Measurements from ENCODE around the gene SLC25A23.

SLC25A23 gene

DNA sequence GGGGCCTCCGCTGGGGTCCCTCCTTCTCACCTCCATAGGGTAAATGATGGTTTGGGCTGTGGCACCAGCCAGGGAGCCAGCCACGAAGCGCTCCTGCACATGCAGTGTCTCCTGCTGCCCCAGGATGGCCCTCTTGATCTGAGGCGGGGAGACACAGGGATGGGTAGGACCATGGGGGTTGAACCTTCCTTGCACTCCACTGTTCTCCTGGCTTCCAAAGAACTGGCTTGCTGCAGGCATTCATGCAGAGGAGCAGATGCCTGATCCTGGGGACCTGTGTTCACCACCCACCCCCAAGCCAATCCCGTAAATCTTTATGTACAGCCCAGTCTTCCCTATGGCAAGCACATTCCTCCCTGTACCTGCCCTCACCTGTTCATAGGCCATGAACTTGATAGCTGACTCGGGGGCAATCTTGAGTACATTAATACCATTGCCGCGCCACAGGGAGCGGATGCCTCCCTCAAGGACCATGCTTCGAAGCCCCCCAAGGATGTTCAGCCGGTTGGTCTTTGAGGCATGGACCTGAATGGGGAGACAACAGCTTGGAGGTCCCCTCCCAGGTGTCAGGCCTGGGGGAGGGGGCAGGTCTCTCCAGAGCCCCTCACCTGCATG, 5.5 kb downstream of the SLC25A23 start:
- peaks cover 9% of the 10 kb centered on the region for H3K4me1 ChIP-seq (ENCODE audit: low read depth, poor library complexity, severe bottlenecking)
- no peaks in the 10 kb centered on the region for H3K79me2 ChIP-seq (ENCODE audit: insufficient read depth, low read depth)
- H4K20me1 ChIP-seq (ENCODE audit: insufficient read depth), result no peaks in the 10 kb centered on the region
- H3K4me3 ChIP-seq (IDR thresholded peaks at IDR 0.05; ENCODE audit: insufficient read depth, low read depth, low read length), result no peak overlapping the region
- no peak overlapping the region for H2AFZ ChIP-seq (ENCODE audit: low read depth)
- H3K27ac ChIP-seq, result no peak overlapping the region
- H3K9ac ChIP-seq, result no peak overlapping the region
- no peak overlapping the region for H3K4me2 ChIP-seq
- H3K27me3 ChIP-seq (ENCODE audit: insufficient read depth, low read depth), result no peaks in the 10 kb centered on the region
- TF ChIP-seq, protein P1, sequence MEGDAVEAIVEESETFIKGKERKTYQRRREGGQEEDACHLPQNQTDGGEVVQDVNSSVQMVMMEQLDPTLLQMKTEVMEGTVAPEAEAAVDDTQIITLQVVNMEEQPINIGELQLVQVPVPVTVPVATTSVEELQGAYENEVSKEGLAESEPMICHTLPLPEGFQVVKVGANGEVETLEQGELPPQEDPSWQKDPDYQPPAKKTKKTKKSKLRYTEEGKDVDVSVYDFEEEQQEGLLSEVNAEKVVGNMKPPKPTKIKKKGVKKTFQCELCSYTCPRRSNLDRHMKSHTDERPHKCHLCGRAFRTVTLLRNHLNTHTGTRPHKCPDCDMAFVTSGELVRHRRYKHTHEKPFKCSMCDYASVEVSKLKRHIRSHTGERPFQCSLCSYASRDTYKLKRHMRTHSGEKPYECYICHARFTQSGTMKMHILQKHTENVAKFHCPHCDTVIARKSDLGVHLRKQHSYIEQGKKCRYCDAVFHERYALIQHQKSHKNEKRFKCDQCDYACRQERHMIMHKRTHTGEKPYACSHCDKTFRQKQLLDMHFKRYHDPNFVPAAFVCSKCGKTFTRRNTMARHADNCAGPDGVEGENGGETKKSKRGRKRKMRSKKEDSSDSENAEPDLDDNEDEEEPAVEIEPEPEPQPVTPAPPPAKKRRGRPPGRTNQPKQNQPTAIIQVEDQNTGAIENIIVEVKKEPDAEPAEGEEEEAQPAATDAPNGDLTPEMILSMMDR (conservative IDR thresholded peaks at IDR 0.05; ENCODE audit: low read depth, low read length), result no peak
- H3K36me3 ChIP-seq (ENCODE audit: insufficient read depth), result no peaks in the 10 kb centered on the region; the same call in 1 of the 2 replicates

DNA sequence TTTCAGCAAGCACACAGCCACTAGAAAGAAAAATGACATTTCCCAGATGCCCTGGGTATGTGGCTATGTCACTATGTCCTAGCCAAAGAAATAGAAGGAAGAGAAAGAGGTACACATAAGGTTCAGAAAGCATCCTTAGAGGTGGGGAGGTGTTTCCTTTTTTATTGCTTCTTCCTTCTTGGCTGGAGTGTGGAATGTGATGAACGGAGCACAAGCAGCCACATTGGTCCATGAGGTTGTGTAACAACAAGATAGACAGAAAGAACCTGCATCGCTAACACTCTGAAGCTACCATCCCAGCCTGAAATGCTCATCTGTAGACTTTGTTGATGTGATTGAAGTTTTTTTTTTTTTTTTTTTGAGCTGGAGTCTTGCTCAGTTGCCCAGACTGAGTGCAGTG, 6.7 kb downstream of the SLC25A23 start:
- Histone ChIP-seq H3K4me3 (IDR thresholded peaks at IDR 0.05; ENCODE audit: insufficient read depth, low read depth, low read length) (no peak overlapping the region), H3K9ac (no peak overlapping the region), H3K79me2 (ENCODE audit: insufficient read depth, low read depth) (no peaks in the 10 kb centered on the region), H3K27me3 (ENCODE audit: insufficient read depth, low read depth) (no peaks in the 10 kb centered on the region), H3K36me3 (ENCODE audit: insufficient read depth) (no peaks in the 10 kb centered on the region; the same call in 1 of the 2 replicates), H3K4me2 (no peak overlapping the region), H3K4me1 (ENCODE audit: low read depth, poor library complexity, severe bottlenecking) (no peaks in the 10 kb centered on the region), H2AFZ (ENCODE audit: low read depth) (no peak overlapping the region), H4K20me1 (ENCODE audit: insufficient read depth) (no peaks in the 10 kb centered on the region), H3K27ac (no peak overlapping the region)
- TF ChIP-seq, protein P1 (conservative IDR thresholded peaks at IDR 0.05; ENCODE audit: low read depth, low read length), result no peak

DNA sequence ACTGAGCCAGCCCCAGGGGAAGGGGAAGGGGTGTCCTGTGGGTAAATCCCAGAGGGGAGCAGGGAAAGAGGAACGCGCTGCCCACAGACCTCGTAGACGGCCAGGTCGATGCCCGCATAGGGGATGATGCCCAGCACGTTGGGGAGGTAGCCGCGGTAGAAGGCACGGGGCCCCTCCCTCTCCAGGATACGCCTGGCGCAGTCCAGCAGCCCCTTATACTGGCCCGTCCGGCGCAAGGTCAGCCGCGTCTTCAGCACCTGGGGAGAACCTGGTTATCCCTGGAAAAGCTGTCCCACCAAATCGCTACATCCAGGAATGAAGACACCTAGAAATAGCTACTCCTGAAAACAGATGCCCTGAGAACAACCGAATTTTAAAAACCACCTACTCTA, 7.4 kb downstream of the SLC25A23 start:
- Histone ChIP-seq H3K27me3 (ENCODE audit: insufficient read depth, low read depth) (no peaks in the 10 kb centered on the region), H4K20me1 (ENCODE audit: insufficient read depth) (no peaks in the 10 kb centered on the region), H3K4me3 (IDR thresholded peaks at IDR 0.05; ENCODE audit: insufficient read depth, low read depth, low read length) (no peak overlapping the region), H2AFZ (ENCODE audit: low read depth) (no peak overlapping the region), H3K79me2 (ENCODE audit: insufficient read depth, low read depth) (no peaks in the 10 kb centered on the region), H3K36me3 (ENCODE audit: insufficient read depth) (no peaks in the 10 kb centered on the region; the same call in 1 of the 2 replicates), H3K27ac (no peak overlapping the region), H3K4me1 (ENCODE audit: low read depth, poor library complexity, severe bottlenecking) (no peaks in the 10 kb centered on the region), H3K4me2 (no peak overlapping the region), H3K9ac (no peak overlapping the region)
- TF ChIP-seq, protein P1 (conservative IDR thresholded peaks at IDR 0.05; ENCODE audit: low read depth, low read length), result no peak

GRCh38 chr19:6451583-6452222, 7.9 kb downstream of the SLC25A23 start:
- Histone ChIP-seq H2AFZ (ENCODE audit: low read depth) (no peak overlapping the region), H3K36me3 (ENCODE audit: insufficient read depth) (no peaks in the 10 kb centered on the region; the same call in 1 of the 2 replicates)

More at GRCh38 chr19:6451583-6452222, 7.9 kb downstream of the SLC25A23 start:
- H3K4me1 ChIP-seq (ENCODE audit: low read depth, poor library complexity, severe bottlenecking), result no peaks in the 10 kb centered on the region
- no peaks in the 10 kb centered on the region for H3K79me2 ChIP-seq (ENCODE audit: insufficient read depth, low read depth)
- no peak overlapping the region for H3K9ac ChIP-seq
- no peak overlapping the region for H3K4me3 ChIP-seq (IDR thresholded peaks at IDR 0.05; ENCODE audit: insufficient read depth, low read depth, low read length)
- TF ChIP-seq, protein P1 (conservative IDR thresholded peaks at IDR 0.05; ENCODE audit: low read depth, low read length), result no peak
- H3K4me2 ChIP-seq, result no peak overlapping the region
- no peak overlapping the region for H3K27ac ChIP-seq
- no peaks in the 10 kb centered on the region for H3K27me3 ChIP-seq (ENCODE audit: insufficient read depth, low read depth)
- no peaks in the 10 kb centered on the region for H4K20me1 ChIP-seq (ENCODE audit: insufficient read depth)
